ENCODE results near the gene CLIC4. TPM values are rescaled to one million over a fixed set of nuclear protein-coding genes. Genes with fewer than 3 reads are reported as not detected.

CLIC4 gene
- total and polyA plus RNA-seq, 2 experiments from 2014 or later, result 136 to 361 TPM

DNA sequence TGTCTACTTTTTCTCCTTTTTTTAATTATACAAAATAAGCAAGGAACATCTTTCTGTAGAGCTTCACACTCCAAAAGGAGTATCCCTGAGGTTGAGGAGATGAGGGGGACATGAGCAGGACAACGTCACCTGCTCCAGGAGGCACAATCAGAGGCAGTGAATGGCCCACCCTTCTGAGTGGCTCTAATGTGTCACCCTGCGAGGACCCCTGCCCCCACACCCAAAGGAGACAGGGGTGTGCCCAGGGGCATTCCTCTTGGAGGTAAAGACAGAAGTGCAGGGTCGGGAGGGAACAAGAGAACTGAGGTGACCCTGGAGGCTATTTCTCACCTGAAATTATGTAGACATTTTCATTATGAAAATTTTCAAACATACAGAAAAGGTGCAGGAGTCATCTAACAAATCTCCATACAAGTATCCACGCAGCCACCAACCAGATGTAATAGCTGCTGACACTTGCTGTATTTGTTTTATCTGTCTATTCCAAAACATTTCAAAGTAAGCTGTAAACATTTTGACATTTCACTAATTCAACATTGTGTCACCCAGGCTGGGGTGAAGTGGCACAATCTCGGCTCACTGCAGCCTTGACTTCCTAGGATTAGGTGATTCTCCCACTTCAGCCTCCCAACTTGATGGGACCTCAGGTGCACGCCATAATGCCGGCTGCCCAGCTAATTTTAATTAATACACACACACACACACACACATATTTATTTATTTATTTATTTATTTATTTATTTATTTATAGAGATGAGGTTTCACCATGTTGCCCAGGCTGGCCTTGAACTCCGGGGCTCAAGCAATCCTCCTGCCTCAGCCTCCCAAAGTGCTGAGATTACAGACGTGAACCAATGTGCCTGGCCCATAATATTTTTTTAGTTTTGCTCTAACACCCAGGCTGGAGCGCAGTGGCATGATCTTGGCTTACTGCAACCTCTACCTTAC lies 114.1 kb downstream of the CLIC4 start:
- Histone ChIP-seq H3K4me1 (ENCODE audit: low read depth) (peaks cover 3% of the 10 kb centered on the region), H3K4me3 (no peak overlapping the region), H3K36me3 (no peaks in the 10 kb centered on the region), H3K9me3 (ENCODE audit: low read depth) (no peaks in the 10 kb centered on the region), H3K27me3 (no peaks in the 10 kb centered on the region), H3K27ac (no peak overlapping the region)
- TF ChIP-seq, protein P1, sequence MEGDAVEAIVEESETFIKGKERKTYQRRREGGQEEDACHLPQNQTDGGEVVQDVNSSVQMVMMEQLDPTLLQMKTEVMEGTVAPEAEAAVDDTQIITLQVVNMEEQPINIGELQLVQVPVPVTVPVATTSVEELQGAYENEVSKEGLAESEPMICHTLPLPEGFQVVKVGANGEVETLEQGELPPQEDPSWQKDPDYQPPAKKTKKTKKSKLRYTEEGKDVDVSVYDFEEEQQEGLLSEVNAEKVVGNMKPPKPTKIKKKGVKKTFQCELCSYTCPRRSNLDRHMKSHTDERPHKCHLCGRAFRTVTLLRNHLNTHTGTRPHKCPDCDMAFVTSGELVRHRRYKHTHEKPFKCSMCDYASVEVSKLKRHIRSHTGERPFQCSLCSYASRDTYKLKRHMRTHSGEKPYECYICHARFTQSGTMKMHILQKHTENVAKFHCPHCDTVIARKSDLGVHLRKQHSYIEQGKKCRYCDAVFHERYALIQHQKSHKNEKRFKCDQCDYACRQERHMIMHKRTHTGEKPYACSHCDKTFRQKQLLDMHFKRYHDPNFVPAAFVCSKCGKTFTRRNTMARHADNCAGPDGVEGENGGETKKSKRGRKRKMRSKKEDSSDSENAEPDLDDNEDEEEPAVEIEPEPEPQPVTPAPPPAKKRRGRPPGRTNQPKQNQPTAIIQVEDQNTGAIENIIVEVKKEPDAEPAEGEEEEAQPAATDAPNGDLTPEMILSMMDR (IDR thresholded peaks at IDR 0.05; ENCODE audit: low read depth, low read length), result no peak
- no peak for DNase-seq (ENCODE audit: low read depth in 1 of 2, low spot score in 1 of 2)

- TF ChIP-seq, protein P1 (IDR thresholded peaks at IDR 0.05; ENCODE audit: low read depth, low read length), result no peak
- DNase-seq (ENCODE audit: low read depth in 1 of 2, low spot score in 1 of 2), result no peak
Measured at GRCh38 chr1:24860841-24861240, 115.6 kb downstream of the CLIC4 start.

GRCh38 chr1:24861821-24862727 lies 116.8 kb downstream of the CLIC4 start:
- peaks cover 8% of the 10 kb centered on the region for H3K4me1 ChIP-seq (ENCODE audit: low read depth)
- peak in 1 of 2 donors; percentile 22 for DNase-seq (ENCODE audit: low read depth in 1 of 2, low spot score in 1 of 2)

More at GRCh38 chr1:24860841-24861240, 115.6 kb downstream of the CLIC4 start:
- Histone ChIP-seq H3K4me1 (ENCODE audit: low read depth) (peaks cover 8% of the 10 kb centered on the region), H3K4me3 (no peak overlapping the region), H3K36me3 (no peaks in the 10 kb centered on the region), H3K27me3 (no peaks in the 10 kb centered on the region), H3K27ac (no peak overlapping the region), H3K9me3 (ENCODE audit: low read depth) (no peaks in the 10 kb centered on the region)

DNA sequence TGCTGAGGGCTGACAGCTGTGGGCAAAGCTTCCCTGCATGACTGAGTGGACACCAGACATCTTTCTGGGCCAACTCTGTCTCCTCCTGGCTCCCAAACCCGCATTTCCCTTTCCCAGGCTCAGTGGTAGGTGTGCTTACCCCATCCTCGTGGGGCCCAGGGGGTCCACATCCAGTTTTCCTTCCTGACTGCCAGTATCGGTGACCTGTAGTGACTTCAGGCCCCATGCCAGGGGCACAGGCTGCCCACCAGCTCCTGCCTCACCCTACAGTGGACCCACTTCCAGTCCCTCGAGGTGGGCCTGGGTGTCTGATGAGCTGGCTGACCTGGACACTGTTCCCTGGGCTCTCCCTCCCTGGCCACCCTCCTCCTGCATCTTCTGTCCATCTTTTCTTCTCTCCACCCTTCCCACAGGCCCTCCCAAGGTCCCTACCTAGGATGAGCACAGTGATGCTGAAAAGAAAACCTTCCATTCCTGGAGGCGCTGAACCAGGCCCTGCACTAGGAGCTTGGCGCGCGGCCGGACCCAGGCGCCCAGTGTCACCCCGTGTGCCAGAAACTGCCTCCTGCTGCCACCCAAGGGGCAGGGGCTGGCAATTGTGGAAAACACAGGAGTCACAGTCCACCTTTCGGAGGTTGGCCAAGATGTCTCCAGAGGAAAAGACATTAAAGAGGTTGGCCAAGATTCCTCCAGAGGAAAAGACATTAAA lies 117.7 kb downstream of the CLIC4 start:
- Histone ChIP-seq H3K4me1 (ENCODE audit: low read depth) (peaks cover 8% of the 10 kb centered on the region), H3K27me3 (no peaks in the 10 kb centered on the region), H3K9me3 (ENCODE audit: low read depth) (no peaks in the 10 kb centered on the region), H3K27ac (no peak overlapping the region), H3K36me3 (no peaks in the 10 kb centered on the region), H3K4me3 (no peak overlapping the region)
- no peak for DNase-seq (ENCODE audit: low read depth in 1 of 2, low spot score in 1 of 2)
- TF ChIP-seq, protein P1 (IDR thresholded peaks at IDR 0.05; ENCODE audit: low read depth, low read length), result no peak

More at GRCh38 chr1:24861821-24862727, 116.8 kb downstream of the CLIC4 start:
- no peak overlapping the region for H3K4me3 ChIP-seq
- no peaks in the 10 kb centered on the region for H3K36me3 ChIP-seq
- no peaks in the 10 kb centered on the region for H3K27me3 ChIP-seq
- no peaks in the 10 kb centered on the region for H3K9me3 ChIP-seq (ENCODE audit: low read depth)
- H3K27ac ChIP-seq, result no peak overlapping the region
- TF ChIP-seq, protein P1 (IDR thresholded peaks at IDR 0.05; ENCODE audit: low read depth, low read length), result peak; percentile 27

DNA sequence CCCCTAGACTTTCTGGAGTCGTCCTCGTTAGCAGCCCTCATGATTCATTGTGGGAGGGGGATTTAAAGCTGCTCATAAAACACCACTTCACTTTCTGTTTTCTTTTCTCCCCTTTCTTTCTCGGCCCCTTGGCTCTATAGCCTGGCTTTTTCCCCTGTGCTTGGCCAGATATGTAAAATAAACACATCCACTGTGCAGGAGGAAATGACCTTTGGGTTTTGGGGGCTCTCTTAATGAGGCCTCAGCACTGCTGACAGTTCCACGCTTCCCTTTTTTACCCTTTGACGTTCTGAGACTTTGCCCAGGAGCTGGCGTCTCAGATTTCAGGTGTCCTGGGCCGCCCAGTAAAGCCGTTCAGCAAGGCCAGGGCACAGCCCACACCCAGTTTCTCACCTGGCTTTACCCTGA lies 119.1 kb downstream of the CLIC4 start:
- H3K9me3 ChIP-seq (ENCODE audit: low read depth), result no peaks in the 10 kb centered on the region
- TF ChIP-seq, protein P1 (IDR thresholded peaks at IDR 0.05; ENCODE audit: low read depth, low read length), result no peak
- peak in 1 of 2 donors; percentile 54 for DNase-seq (ENCODE audit: low read depth in 1 of 2, low spot score in 1 of 2)

More for the DNA sequence above, 119.1 kb downstream of the CLIC4 start:
- H3K4me3 ChIP-seq, result no peak overlapping the region
- no peak overlapping the region for H3K27ac ChIP-seq
- H3K4me1 ChIP-seq (ENCODE audit: low read depth), result peaks cover 8% of the 10 kb centered on the region
- H3K27me3 ChIP-seq, result no peaks in the 10 kb centered on the region
- no peaks in the 10 kb centered on the region for H3K36me3 ChIP-seq

Data from cardiac muscle cell (in vitro differentiated cells and primary cell).